Spinal cord (tissue), 10 donors: ENCODE data around the gene POLR2M. TPM values are rescaled to one million over a fixed set of nuclear protein-coding genes. Genes with fewer than 3 reads are reported as not detected.

Source experiments
- DNase-seq, 6 donors: peaks; one replicate each; pipeline versions ENCODE4 v3.0.0 to v3.0.0-alpha.2; 2013 to 2015; ENCODE audit warnings: low spot score in 6 of 6, low read depth in 4 of 6
- H3K27ac ChIP-seq: one replicate; pipeline ENCODE4 v1.5.1; 2013; ENCODE audit warnings: low read depth, low read length, control low read depth
- H3K27me3 ChIP-seq: one replicate; pipeline ENCODE4 v1.6.1; 2013; ENCODE audit warnings: low read length; ENCODE audit not compliant: control insufficient read depth, insufficient read depth
- H3K36me3 ChIP-seq: one replicate; pipeline ENCODE4 v1.6.1; 2013; ENCODE audit warnings: low read length; ENCODE audit not compliant: control insufficient read depth, insufficient read depth
- H3K4me1 ChIP-seq: one replicate; pipeline ENCODE4 v1.6.1; 2013; ENCODE audit warnings: low read length; ENCODE audit not compliant: control insufficient read depth, insufficient read depth
- H3K4me3 ChIP-seq: one replicate; pipeline ENCODE4 v1.5.1; 2013; ENCODE audit warnings: low read depth, low read length, control low read depth
- H3K9me3 ChIP-seq: one replicate; pipeline ENCODE4 v1.6.1; 2013; ENCODE audit warnings: low read length; ENCODE audit not compliant: control insufficient read depth, insufficient read depth
- WGBS: methylation state at CpG from one replicate; pipeline ENCODE4 v1.1.5; 2013; ENCODE audit warnings: missing lambda C conversion rate; ENCODE audit not compliant: insufficient coverage; 5-methylcytosine and 5-hydroxymethylcytosine counted together
- polyA plus RNA-seq, 2 donors: library from polyadenylated mRNA; unstranded; fragments of 120-200 nt; gene quantifications; one replicate each; pipeline ENCODE4 v1.2.1, GENCODE V29; 2013; ENCODE audit not compliant: insufficient read length in 2 of 2
- total RNA-seq, 2 donors: library from RNA; depleted of rRNA in 1 of 2; stranded (reverse); fragments of 120-200 nt in 1 of 2; fragments of >200 nt in 1 of 2; gene quantifications; one replicate each; pipeline versions ENCODE4 v1.2.3 to v1.2.4, GENCODE V29; 2013 to 2014
- donor health status: healthy.

POLR2M gene
- total and polyA plus RNA-seq, 4 donors = 44.1 to 199 (median 83.2) TPM

DNA sequence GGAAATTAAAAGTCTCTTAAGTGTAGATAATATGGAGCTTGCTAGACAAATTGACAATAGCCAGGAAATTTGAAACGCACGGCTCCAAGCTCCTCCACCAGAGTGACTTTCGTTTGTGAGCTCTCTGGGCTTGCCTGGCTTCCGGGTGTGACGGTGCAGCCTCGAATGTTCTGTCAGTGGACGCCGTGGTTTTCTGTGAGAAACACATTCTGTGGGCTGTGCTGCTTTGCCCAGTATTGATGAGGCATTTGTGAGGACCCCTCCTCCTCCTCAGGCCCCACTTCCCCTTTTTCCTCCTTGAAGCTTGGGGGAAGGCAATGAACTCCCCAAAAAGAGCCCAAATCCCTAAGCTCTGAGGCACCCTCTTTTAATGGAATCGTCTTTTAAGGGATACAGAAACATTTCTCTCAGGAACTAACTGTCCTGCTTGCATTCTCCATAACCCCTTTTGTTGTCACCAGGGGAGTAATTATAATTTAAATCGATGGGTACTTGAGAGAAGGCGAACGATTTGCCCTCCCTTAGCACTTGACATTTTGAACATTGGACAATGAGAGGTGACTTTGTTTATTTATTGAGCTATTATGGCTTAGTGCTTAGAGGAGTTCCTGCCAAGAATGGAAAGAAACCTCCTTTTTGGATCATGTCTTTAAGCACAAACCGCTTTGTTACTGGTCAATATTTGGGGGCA, 40.8 kb downstream of the POLR2M start:
- no peaks in the 10 kb centered on the region for H3K27me3 ChIP-seq
- H3K4me3 ChIP-seq = no peak overlapping the region
- H3K9me3 ChIP-seq = no peaks in the 10 kb centered on the region
- no peak overlapping the region for H3K27ac ChIP-seq
- 64% methylated on average over 6 of the region's 13 CpGs for WGBS
- no peak for DNase-seq
- no peaks in the 10 kb centered on the region for H3K36me3 ChIP-seq
- H3K4me1 ChIP-seq = peaks cover 2% of the 10 kb centered on the region

DNA sequence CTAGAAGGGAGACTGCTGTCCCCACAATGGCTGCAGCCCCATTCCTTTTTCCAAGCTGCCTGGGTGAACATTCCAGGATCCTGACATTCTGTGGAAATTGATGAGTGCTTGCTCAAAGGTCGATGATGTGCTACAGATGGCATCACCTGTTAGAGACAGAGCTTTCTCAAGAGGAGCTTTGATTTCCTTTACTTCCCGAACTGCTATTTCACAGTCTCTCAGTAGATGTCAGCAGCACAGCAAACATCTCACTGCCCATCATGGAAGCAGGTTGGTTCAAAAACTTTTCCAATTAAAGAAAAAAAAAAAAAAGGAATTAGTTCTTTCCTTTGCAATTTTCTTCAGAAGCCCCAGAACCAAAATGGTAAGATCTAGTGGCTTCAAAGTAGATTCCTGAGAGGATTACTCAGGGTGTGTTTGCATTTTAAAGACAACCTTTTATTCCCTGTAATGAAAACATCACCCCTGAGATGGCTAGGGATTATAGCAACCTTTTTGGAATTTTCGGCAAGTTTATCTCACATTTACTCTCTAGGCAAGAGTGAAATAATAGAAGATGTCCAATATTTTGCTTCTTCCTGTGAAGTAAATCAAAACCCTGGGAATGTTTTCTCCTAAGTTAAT, 44.8 kb downstream of the POLR2M start:
- no peaks in the 10 kb centered on the region for H3K27me3 ChIP-seq
- WGBS = no CpG with 5 or more reads among the region's 3 CpGs
- DNase-seq = peak; percentile 22 to 89 (median 40)
- H3K4me3 ChIP-seq = no peak overlapping the region
- H3K27ac ChIP-seq = no peak overlapping the region
- no peaks in the 10 kb centered on the region for H3K36me3 ChIP-seq
- no peaks in the 10 kb centered on the region for H3K9me3 ChIP-seq
- H3K4me1 ChIP-seq = peaks cover 9% of the 10 kb centered on the region

DNA sequence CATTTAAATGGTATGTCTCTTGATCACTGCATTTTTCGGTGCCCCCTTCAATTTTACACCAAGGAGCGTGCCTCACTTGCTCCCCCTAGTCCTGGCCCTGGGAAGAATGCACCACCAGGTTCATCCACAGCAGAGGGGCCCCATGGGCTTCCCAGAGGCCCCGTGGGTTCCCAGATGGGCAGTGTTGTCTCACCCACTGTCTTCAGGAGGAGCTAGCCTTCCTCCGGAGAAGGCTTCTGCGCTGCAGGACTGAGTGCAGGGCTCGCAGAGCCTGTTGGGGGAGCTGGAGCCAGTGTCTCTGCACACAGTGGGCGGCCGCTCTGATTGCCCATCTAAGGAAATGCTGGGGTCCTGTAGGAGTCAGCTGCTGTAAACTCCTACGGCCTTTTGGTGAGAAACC, 45.9 kb downstream of the POLR2M start:
- H3K27ac ChIP-seq = no peak overlapping the region
- H3K4me3 ChIP-seq = no peak overlapping the region
- DNase-seq = peak in 1 of 6 donors; percentile 42
- H3K36me3 ChIP-seq = no peaks in the 10 kb centered on the region
- peaks cover 9% of the 10 kb centered on the region for H3K4me1 ChIP-seq
- WGBS = 68% methylated on average over 8 of the region's 9 CpGs
- no peaks in the 10 kb centered on the region for H3K9me3 ChIP-seq
- no peaks in the 10 kb centered on the region for H3K27me3 ChIP-seq

DNA sequence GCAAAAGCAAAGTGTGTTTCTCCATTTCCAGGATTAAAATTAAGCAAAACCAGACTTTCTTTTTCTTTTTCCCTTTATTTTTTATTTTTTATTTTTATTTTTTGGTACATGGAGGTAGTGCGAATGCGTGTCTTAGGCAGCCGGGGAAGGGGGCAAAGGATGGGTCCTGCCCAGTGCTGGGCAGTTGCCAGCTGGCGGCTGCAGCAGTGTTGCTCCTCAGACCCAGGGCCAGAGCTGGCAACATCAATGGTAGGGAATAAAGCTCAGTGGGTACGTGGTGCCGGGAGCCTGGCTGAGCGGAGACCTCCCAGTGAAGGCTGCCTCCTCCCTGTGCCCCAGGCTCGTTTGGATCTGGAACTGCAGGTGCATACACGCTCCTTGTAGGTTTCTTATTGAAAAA, 46.3 kb downstream of the POLR2M start:
- Histone ChIP-seq H3K9me3 (no peaks in the 10 kb centered on the region), H3K4me1 (peaks cover 9% of the 10 kb centered on the region), H3K27ac (no peak overlapping the region), H3K27me3 (no peaks in the 10 kb centered on the region), H3K36me3 (no peaks in the 10 kb centered on the region), H3K4me3 (no peak overlapping the region)
- DNase-seq = peak in 1 of 6 donors; percentile 24
- WGBS = 70% methylated on average over 9 of the region's 9 CpGs

DNA sequence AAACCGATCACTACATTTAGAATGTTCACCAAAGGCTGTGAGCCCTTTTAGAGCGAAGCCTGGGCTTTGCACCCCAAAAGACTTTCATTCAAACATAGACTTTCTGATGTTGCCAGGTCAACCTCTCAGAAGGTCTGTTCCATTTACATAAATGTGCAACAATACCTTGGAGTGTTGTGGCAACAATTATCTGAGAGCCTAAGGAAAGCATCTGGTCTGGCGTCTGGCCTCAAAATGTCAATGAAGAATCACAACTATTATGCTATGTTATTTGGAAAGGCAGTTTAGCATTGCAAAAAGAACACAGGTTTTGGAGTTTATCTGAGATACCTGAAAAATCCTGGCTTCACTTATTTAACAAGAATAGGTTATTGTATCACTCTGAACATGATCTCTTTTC, 50.0 kb downstream of the POLR2M start:
- no peak overlapping the region for H3K4me3 ChIP-seq
- H3K36me3 ChIP-seq = no peaks in the 10 kb centered on the region
- no peaks in the 10 kb centered on the region for H3K9me3 ChIP-seq
- no peaks in the 10 kb centered on the region for H3K27me3 ChIP-seq
- no peak for DNase-seq
- no peak overlapping the region for H3K27ac ChIP-seq
- WGBS = 92% methylated on average over 2 of the region's 3 CpGs
- peaks cover 9% of the 10 kb centered on the region for H3K4me1 ChIP-seq

DNA sequence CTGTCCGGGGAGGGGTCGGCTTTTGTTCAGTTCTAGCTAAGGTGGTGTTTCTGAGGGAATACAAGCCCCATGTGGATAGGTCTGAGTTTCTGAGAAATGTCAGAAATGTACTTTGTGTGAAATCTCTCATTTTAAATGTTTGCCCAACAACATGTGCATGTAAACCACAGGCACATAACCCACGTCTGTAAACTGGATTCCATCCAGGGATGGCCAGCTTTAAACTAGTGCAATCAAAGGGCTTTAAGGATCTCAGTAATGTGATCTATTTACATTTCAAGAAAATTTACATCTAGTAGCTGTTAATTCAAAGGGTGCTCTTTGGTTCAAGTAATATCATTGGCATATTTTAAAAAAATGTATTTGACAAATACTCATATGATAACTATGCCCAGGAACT, 52.0 kb downstream of the POLR2M start:
- Histone ChIP-seq H3K27ac (no peak overlapping the region), H3K9me3 (no peaks in the 10 kb centered on the region), H3K27me3 (no peaks in the 10 kb centered on the region), H3K36me3 (no peaks in the 10 kb centered on the region), H3K4me1 (no peaks in the 10 kb centered on the region), H3K4me3 (no peak overlapping the region)
- no peak for DNase-seq
- WGBS = no CpG with 5 or more reads among the region's 3 CpGs

DNA sequence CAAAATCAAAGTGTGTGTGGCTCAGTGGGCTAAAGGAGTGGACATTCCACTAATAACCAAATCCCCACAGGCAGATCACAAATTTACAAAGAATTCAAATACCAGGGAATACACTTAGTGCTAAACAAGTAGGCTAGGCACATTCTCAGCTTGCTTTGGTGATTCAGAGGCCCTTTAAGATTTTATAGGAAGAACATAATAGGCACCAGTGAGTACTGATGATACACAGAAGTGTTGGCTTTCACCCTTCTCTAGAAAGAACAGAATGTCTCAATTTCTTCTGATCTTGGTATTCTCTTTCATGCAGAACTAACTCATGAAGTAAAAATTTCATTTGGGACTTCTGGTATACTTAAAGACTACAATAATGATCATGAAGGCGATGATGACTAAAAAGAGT, 55.0 kb downstream of the POLR2M start:
- no peak overlapping the region for H3K27ac ChIP-seq
- H3K4me1 ChIP-seq = no peaks in the 10 kb centered on the region
- no peak for DNase-seq
- H3K9me3 ChIP-seq = no peaks in the 10 kb centered on the region
- no peaks in the 10 kb centered on the region for H3K27me3 ChIP-seq
- no peaks in the 10 kb centered on the region for H3K36me3 ChIP-seq
- no peak overlapping the region for H3K4me3 ChIP-seq
- no CpG with 5 or more reads among the region's 1 CpG for WGBS

DNA sequence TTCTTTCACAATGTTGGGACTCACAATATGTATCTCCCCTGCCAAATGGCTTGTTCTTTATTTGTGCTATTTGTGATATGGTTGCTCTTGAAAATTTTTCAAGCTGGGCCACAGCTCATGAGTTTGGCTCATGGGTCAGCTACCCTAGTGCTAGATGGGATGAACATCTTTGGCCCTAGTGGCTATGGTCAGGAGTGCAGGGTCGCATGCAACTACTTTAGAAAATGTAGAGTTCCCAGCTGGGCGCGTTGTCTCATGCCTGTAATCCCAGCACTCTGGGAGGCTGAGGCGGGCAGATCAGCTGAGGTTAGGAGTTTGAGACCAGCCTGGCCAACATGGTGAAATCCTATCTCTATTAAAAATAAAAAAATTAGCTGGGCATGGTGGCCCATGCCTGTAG, 55.8 kb downstream of the POLR2M start:
- 100% methylated on average over 3 of the region's 4 CpGs for WGBS
- H3K4me1 ChIP-seq = no peaks in the 10 kb centered on the region
- H3K9me3 ChIP-seq = no peaks in the 10 kb centered on the region
- H3K27ac ChIP-seq = no peak overlapping the region
- H3K27me3 ChIP-seq = no peaks in the 10 kb centered on the region
- no peak overlapping the region for H3K4me3 ChIP-seq
- DNase-seq = no peak
- H3K36me3 ChIP-seq = no peaks in the 10 kb centered on the region

DNA sequence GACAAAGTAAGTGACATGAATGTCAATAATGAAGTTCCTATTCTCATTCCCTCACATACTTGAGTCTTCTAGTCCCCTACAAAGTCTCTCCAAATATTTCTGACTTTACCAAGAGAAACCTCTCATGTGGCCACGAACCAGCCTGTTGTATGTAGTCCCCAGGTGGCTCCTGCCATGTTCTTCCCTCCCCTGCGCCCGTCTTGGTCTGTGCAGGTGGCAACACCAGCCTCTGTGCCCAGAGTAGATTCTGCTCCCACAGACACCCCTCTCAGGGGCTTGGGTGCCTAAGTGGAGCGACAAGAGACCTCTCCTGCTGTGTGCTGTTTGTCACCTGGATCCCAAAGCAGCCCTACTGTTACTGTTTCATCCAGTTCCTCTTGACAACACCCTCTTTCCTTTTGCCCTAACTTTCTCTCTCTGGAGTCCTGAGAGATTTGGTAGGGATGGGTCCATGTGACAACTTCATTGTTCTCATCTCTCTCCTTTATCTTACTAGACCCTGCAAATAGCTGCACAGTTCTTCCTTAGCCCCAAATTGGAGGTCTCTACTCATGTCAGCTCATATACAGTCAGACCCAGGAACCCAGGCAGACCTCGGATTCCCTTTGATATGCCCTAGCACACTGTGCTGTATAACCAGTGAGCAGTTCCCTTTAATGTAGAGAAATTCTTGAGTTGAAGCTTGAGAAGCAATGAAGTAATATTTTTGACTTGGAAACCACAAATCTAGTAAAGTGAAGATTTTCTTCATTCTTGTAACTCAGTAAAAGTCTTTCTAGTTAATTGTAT, 56.9 kb downstream of the POLR2M start:
- H3K4me1 ChIP-seq = no peaks in the 10 kb centered on the region
- WGBS = 84% methylated on average over 4 of the region's 5 CpGs
- H3K27me3 ChIP-seq = no peaks in the 10 kb centered on the region
- no peaks in the 10 kb centered on the region for H3K36me3 ChIP-seq
- H3K27ac ChIP-seq = no peak overlapping the region
- no peak for DNase-seq
- no peak overlapping the region for H3K4me3 ChIP-seq
- H3K9me3 ChIP-seq = no peaks in the 10 kb centered on the region
